LoVo (cell line): ENCODE measurements around the gene PRKCE.

Source experiments
- DNase-seq: peaks from one replicate; pipeline ENCODE4 v3.0.0-alpha.2; 2016; ENCODE audit warnings: low spot score

PRKCE gene

GRCh38 chr2:45809205-45809604 lies 157.7 kb downstream of the PRKCE start:
- DNase-seq: no peak

DNA sequence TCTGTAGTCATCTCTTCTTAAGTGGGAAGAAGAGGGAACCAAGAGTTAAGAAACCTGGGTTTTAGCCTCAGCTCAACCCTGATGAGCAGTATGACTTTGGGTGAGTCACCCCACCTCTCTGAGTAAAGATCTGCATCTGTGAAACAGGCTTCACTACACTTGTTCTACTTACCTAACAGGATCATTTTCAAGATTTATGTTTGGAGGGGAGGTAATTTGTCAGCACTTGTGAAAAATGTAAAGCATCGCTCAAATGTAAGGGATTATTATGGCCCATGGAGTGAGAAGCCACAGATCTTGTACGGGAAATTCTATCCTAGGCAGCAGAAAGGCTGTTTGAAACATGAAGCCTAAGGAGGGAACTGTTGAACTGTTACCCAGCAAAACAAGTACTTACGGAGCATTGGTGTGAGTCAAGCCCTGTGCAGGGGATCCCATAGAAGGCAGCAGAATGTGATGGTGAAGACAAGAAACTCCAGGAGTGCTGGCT lies 160.6 kb downstream of the PRKCE start:
- DNase-seq: no peak

DNA sequence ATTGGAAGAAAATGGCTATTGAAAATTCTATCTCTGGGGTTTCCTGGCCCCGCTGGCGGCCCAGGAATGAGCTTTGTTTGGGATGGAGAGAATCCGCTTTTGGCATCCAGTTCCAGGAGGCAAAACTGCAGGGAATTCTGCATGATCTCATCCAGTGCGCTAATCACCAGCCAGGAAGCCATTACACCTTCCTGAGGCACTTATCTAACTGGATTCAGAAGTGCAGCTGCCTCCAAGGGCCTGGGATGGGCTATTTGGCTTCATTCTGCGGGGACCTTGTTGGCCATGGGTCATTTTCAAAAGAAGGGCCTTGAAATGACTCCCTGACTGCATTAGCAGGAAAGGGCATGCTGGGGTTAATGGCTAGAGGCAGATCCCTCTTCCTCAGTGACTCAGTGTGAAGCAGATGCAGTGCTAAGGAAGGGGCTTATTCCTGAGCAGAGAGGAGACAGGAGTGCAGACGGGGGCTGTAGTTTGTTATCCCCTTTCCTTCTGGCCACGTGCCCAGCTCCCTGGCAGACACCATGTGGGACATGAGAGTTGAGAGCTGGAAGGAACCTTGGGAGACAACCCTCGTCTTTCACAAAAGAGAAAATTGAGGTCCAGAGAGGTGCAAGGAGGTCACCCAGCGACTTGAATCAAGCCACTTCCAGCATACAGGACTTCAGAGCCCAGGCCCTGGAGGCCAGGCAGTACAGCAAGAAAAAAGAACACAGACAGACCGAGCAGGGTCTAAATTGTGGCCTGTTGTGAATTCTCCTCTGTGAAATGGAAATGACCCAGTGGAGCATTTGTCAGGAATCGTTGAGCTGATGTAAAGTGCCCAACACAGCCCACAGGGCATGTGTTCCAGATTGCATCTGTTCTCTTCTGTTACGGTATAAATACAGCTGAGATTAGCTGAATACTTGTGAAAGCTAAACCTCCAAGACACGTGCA lies 161.8 kb downstream of the PRKCE start:
- no peak for DNase-seq

DNA sequence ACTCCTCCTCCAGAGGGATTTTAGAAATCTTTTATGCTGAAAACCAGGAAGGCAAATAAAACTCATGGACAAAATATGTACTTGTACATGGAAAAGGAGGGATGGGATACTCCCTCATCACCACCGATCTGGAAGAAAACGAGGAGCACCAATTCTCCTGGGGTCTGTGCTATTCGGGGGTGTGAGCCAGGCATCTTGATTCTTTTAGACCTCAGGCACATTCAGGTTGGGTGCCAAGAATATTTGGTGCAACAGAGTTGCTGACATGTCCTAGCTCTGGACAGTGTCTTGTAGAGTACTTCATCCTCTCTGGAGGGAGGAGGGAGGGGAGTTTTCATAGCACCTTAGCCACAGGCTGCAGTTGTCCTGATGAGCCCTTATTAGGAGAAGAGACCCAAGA lies 163.0 kb downstream of the PRKCE start:
- DNase-seq: no peak

DNA sequence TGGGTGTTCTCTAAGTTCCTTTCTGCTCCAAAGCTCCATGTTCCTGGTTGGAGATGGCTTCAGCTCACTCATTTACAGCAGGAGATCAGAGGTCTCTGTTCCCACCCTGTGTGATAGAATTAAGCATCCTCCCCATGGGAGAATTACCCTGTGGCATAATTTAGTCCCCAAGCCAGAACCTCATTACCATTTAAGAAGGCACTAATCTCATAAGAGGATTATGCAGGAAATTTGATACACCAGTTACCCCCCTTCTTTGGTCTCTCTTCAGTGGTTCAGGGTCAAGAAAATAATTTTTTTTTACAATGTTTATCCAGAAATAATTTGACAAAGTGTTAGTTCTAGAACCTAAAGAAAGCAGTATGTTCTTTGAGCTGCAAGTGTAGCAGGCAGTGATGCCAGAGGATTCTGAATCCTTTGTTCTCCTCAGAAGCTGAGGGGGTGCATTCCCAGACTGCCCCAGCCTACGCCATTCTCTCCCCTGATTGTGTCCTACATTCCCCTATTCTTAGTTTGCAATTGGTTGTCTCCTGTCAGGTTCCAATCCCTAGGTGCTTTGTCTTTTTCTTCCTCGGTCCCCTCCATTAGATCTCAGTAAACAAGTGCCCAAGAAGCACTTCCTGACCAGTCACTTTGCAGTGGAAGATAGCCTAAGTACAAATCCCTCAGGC lies 163.6 kb downstream of the PRKCE start:
- DNase-seq: no peak

DNA sequence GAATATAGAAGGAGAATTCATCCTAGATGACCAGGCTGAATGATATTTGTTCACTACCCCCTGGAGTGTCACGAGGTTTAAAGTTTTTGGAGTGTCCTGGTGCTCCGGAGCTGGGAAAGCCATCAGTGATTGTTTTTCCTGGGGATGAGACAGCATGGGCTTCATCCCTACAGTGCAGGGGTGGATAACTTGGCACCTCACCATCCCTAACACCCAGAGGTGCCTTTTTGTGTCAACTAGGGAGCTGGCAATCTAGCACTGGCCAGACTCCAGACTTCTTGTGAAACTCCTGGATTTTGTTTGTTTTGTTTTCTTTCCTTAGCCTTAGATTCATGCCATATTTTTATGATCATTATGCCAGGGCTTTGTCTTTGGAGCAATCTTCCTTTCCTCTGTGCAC lies 164.8 kb downstream of the PRKCE start:
- DNase-seq: no peak

- DNase-seq: no peak
Measured at GRCh38 chr2:45818591-45818990, 167.1 kb downstream of the PRKCE start.

DNA sequence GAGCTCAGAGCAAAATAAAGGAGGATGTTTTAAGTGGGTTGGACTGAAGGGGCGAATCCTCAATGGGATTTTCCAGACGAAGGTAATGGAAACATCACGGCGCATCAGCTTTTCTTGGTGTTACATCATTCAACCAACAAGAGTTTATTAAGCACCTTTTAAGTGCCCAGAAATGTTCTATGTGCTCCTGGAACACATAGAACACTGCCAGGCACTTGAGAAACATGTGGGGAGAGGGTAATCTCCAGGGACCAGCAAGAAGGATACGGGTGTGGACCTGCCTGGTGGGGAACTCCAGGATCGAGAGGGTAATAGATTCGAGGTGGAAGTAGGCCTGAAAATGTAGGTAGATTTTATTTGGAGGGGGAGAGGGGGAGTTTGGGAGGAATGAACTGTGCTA lies 168.6 kb downstream of the PRKCE start:
- DNase-seq: no peak

DNA sequence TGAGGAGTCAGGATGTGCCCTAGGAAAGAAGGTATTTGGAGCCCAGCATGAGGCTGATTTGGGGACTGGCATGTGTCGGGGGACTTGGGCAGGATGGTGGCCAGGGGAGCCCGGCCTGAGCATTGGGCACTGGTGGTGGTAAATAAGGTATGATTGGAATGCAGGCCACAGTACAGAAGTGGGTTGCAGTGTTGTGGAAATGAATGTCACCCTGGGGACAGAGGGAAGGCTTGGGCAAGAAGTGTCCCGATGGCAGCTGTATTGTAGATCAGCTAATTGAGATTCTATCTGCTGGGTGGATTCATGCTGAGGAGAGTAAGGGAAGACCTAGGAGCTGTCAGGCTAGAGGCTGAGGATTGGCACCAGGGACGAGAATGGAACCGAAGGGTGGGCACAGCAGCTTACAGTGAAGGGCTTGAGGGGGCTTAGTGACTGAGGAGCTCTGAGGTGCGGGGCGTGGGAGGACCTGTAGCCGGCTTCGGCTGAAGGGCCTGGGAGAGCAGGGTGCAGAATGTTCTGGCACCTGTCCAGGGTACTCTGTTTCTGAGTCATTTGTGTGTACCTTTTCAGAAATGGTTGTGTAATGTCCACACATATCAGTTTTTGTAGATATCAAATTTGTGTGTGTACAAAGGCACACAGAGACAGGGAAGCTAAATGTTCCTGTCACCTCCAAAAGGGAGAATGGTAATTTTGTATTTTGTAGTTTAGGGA lies 170.2 kb downstream of the PRKCE start:
- DNase-seq: peak; percentile 41

DNA sequence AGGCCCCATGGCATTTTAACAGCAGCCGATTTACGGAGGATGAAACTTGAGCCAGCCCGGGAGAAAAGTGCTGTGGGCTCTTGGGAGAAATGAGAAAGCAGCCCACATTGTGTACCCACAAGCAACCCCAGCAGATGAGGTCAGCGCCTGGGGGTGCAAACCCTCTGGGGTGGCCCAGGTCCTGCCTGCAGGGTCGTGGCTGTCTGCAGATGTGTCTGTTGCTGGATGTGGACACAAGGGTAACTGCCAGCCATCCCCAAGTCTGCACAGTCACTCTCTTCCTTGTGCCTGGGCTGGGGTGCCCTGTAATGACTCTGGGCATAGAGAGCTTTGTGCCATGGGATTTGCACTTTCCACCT lies 170.8 kb downstream of the PRKCE start:
- DNase-seq: no peak

DNA sequence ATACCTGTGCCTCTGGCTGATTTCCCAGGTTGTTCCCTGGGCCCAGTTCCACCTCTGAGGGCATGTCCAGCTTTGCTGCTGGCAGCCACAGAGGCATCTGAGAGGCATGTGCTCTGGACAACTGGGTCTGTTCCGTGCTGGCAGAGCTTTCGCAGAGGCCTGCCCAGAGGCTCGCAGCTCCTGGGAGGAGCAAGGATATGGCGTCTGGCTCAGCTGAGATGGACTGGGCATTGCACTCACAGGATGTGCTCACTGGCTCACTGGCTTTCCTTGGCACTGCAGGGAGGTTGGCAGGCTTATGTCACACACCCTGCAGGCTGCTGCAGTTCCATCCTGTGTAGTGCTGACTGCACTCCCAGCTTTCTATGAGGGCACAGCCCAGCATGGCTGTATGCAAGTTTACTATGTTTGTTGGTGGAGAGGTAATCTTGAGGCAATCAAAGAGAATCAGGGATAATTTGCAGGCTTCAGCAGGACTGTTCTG lies 172.3 kb downstream of the PRKCE start:
- no peak for DNase-seq

DNA sequence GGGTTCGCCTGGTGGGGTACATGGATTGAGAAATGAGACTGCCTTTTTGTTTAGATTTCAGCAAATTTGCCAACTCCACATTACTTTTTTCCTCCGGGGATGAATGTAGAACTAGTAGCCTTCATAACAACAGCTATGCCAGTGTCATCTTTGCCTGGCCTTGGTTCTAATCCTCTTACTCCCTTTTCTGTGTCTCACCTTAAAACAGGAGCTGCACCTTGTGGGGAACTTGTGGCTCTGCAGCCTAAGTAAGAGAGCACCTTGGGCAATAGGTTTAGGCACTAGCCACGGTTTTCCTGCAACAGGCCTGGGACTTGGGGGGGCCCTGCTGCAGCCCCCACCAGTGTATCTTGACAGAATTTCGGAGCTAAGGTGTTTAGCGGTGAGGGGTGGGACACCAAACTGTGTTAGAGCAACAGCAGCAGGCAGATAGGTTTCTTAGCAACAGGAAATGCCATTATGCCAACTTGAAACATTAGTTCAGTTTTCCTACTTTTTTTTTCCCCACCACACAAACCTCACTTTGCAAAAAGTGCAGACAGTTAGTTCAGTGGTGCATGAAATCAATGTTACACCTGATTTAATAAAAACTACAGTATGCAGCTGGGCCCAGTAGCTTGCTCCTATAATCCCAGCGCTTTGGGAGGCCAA lies 173.7 kb downstream of the PRKCE start:
- no peak for DNase-seq

DNA sequence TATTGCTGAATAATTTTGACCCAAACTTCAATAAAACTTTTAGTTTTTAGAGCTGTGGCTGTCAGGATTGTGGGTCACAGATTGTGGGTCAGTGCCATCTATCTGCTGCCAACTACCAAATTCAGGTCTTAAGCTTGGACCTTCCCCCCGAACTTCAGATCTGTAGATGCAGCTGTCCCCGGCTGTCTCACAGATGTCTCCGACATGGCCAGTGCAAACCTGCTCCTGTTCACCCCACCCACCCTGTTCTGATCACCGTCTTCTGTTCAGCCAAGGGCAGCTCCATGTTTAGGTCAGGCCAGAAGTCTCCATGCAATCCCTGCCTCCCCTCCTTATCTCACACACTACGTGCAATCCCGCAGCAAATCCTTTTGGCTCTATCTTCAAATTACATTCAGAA lies 175.0 kb downstream of the PRKCE start:
- no peak for DNase-seq

DNA sequence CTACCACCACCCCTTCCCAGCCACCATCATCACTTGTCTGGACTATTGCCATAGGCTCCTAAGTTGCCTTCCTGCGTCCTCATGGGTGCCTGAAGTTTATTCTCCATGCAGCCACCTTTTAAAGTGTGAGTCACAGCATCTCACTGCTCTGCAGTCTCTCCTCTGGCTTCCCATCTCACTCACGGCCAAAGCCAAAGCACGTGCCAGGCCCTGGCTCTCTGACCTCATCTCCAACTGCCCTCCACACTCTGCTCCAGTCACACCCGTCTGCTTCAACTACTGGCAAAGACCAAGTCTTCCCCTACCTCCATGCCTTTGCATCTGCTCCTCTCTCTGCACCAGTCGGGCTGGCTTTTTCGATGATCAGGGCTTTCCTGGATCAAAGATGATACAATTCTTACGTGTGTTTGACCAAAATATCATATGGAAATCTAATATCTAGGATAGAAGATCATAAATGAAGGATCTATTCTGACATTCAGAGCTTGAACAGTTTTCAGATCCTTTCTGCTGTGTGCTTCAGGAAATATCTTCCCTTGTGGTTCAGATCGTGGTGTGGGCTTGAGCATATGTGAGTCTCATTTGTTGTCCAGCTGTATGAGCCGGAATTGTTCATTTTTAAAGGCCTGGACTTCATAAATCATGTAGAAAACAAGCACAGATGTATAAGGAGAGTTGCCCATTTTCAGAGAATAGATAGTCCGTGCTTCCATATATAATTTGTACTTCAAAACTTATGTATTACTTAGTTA lies 175.6 kb downstream of the PRKCE start:
- no peak for DNase-seq

- DNase-seq: no peak
Measured at GRCh38 chr2:45830322-45830721, 178.8 kb downstream of the PRKCE start.

DNA sequence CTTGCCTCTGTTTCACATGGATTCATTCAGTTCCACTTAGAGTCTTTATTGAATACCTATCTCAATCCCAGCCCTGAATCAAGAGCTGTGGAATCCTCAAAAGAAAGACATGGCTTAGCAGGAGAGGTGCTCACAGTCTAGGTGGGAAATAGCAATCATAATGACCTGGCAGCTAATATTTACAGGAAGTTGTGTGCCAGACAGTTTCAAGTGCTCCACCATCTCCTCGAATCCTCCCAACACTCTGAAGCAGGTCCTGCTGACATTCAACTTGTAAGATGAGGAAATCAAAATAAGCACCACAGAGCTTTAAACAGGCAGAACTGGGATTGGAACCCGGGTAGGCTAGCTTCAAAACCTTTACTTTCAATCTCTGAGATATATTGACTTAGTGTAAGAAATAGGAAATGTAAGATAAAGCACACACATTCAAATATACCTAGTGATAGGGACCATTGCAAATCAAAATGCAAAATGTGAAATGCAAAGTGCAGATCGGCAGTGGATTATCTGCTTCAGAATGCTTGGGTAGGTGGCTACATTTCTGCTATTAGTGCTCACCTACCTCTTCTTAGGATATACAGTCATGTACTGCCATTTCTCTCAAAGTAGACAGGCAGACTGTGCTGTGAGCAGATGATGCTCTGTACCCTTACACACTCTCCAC lies 182.0 kb downstream of the PRKCE start:
- DNase-seq: no peak

- no peak for DNase-seq
Measured at GRCh38 chr2:45833968-45834344, 182.5 kb downstream of the PRKCE start.

DNA sequence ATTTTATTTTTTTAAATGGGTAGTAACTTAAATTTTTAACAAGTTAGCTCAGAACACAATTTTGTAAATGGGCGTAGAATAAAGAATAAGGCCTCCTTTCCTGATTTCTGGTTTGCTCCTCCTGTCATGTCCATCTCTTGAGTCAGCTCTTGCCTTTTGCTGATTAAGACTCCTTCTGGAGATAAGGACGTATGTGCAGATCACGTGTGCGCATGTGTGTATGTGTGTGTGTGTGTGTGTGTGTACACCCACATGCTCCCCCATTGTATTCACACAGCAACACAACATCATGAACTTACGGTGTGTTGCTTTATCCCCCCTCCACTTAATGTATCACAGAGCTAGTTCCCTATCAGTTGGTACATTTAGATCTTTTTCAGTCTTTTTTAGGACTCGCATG lies 182.9 kb downstream of the PRKCE start:
- no peak for DNase-seq

DNA sequence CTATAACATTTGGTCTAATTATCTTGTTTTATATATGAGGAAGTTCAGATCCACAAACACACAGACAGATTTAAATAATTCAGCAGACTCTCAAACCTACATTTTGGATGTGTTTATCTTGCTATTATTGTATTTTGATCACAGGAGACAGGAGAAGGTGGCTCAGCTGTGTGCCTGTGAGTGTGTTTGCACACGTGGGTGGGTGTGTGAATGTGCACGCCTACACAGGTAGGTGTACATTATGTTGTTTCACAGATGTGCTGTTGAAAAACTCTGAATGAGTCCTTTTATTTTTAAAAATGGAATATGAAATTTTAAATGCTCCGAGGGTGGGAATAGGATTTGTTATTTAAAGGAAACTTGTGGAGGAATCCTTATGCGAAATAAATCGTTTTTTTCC lies 183.4 kb downstream of the PRKCE start:
- DNase-seq: no peak

DNA sequence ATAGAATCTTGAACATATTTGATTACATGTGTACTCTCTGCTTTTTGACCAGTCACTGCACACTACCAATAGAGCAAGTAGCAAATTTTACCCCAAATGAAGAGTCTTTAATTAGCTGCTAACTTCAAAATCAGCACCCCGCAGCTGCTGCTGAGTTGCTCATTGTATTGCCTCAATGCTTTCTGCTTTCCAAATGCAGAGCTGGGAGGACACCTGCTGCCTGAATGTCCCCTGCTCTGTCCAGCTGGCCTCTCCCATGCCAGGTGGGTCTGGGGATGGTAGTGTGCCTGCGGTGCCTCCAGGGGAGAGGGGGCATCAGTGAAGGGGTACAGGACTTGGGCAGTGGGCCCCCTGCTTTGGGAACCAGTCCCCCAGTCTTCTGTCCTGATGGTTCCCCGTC lies 184.8 kb downstream of the PRKCE start:
- DNase-seq: no peak

- no peak for DNase-seq
Measured at GRCh38 chr2:45836740-45837139, 185.3 kb downstream of the PRKCE start.
